ENCODE results near the gene MYLK3. TPM values are rescaled to one million over a fixed set of nuclear protein-coding genes. Genes with fewer than 3 reads are reported as not detected.

Gene MYLK3
- total RNA-seq, 4 donors from 2014 or later, result 0.20 to 1.0 (median 0.26) TPM

DNA sequence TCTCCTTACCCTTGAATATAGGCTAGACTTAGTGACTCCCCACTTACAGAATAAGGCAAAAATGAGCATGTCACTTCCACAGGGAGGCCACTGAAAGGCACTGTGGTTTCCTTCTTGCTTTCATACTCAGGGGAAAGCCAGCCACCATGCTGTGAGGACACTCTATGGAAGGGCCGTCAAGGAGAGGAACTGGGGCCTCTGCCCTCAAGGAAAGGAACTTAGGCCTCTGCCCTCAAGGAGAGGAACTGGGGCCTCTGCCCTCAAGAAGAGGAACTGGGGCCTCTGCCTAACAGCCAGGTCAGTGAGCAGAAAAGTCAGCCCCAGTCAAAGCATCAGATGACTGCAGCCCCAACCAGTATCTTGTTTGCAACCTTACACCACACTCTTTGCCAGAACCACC, 89.2 kb downstream of the MYLK3 start:
- Histone ChIP-seq H3K4me1 (no peaks in the 10 kb centered on the region), H3K27ac (no peak overlapping the region), H3K4me3 (no peak overlapping the region), H3K9me3 (no peaks in the 10 kb centered on the region), H3K27me3 (no peaks in the 10 kb centered on the region), H3K36me3 (peaks cover 5 to 74% (median 12%) of the 10 kb centered on the region in 3 donors)
- no peak for TF ChIP-seq POLR2A (IDR thresholded peaks at IDR 0.05)
- TF ChIP-seq EP300 (IDR thresholded peaks at IDR 0.05), result no peak
- TF ChIP-seq, protein P1, sequence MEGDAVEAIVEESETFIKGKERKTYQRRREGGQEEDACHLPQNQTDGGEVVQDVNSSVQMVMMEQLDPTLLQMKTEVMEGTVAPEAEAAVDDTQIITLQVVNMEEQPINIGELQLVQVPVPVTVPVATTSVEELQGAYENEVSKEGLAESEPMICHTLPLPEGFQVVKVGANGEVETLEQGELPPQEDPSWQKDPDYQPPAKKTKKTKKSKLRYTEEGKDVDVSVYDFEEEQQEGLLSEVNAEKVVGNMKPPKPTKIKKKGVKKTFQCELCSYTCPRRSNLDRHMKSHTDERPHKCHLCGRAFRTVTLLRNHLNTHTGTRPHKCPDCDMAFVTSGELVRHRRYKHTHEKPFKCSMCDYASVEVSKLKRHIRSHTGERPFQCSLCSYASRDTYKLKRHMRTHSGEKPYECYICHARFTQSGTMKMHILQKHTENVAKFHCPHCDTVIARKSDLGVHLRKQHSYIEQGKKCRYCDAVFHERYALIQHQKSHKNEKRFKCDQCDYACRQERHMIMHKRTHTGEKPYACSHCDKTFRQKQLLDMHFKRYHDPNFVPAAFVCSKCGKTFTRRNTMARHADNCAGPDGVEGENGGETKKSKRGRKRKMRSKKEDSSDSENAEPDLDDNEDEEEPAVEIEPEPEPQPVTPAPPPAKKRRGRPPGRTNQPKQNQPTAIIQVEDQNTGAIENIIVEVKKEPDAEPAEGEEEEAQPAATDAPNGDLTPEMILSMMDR (IDR thresholded peaks at IDR 0.05), result no peak
- 33 to 42% methylated on average over 1 of the region's 1 CpG for WGBS, 2 donors
- peak in 1 of 2 donors; percentile 14 for DNase-seq (ENCODE audit: low spot score in 2 of 2)

Other genes starting within 250 kb of the MYLK3 start
- gene SHCBP1, start 127.0 kb downstream of the MYLK3 start, total RNA-seq, result 1 to 10 TPM in 2 of 4 donors, under 1 TPM in 2; under 0.01 to 3.5 (median 1.4) TPM
- 10 to 100 TPM; 26.1 to 54.4 (median 40.0) TPM for gene VPS35, start 59.2 kb downstream of the MYLK3 start, total RNA-seq
- gene ORC6, start 58.7 kb downstream of the MYLK3 start, total RNA-seq, result 1 to 10 TPM in 2 of 4 donors, under 1 TPM in 2; 0.42 to 3.6 (median 1.2) TPM
- gene C16orf87, start 82.8 kb upstream of the MYLK3 start, total RNA-seq, result 1 to 10 TPM; 4.1 to 5.9 (median 5.3) TPM
- 100 to 1,000 TPM in 1 of 4 donors, 10 to 100 TPM in 3; 42.5 to 126 (median 61.3) TPM for gene GPT2, start 136.0 kb upstream of the MYLK3 start, total RNA-seq
- gene DNAJA2, start 225.3 kb upstream of the MYLK3 start, total RNA-seq, result 10 to 100 TPM; 27.2 to 48.5 (median 31.7) TPM